ENCODE measurements around the gene CAMTA1. TPM values are rescaled to one million over a fixed set of nuclear protein-coding genes. Genes with fewer than 3 reads are reported as not detected.

The CAMTA1 gene
- total RNA-seq, 1 donor from 2014 or later: 62.9 TPM

GRCh38 chr1:7529917-7530316 is 744.7 kb downstream of the CAMTA1 start:
- DNase-seq (ENCODE audit: extremely low spot score in 2 of 2): no peak
- TF ChIP-seq POLR2AphosphoS5 (IDR thresholded peaks at IDR 0.05; ENCODE audit: insufficient read depth in 1 of 2, low read depth in 1 of 2): no peak
- TF ChIP-seq CTCF (IDR thresholded peaks at IDR 0.05): no peak
- no peak for TF ChIP-seq POLR2A (IDR thresholded peaks at IDR 0.05)
- no peak overlapping the region for H3K4me3 ChIP-seq
- H3K27me3 ChIP-seq: no peaks in the 10 kb centered on the region
- intact Hi-C loops (cut with DNase I): no loop called here
- H3K4me1 ChIP-seq: no peaks in the 10 kb centered on the region
- no peaks in the 10 kb centered on the region for H3K36me3 ChIP-seq
- no peaks in the 10 kb centered on the region for H3K9me3 ChIP-seq
- H3K27ac ChIP-seq: no peak overlapping the region

GRCh38 chr1:7531562-7532340 is 746.5 kb downstream of the CAMTA1 start:
- TF ChIP-seq CTCF (IDR thresholded peaks at IDR 0.05) (no peak), POLR2A (IDR thresholded peaks at IDR 0.05) (no peak), POLR2AphosphoS5 (IDR thresholded peaks at IDR 0.05; ENCODE audit: insufficient read depth in 1 of 2, low read depth in 1 of 2) (no peak)
- Histone ChIP-seq H3K4me3 (no peak overlapping the region), H3K27me3 (no peaks in the 10 kb centered on the region), H3K4me1 (no peaks in the 10 kb centered on the region), H3K36me3 (no peaks in the 10 kb centered on the region), H3K27ac (no peak overlapping the region), H3K9me3 (no peaks in the 10 kb centered on the region)
- intact Hi-C loops (cut with DNase I): no loop called here
- no peak for DNase-seq (ENCODE audit: extremely low spot score in 2 of 2)

GRCh38 chr1:7533006-7533405 is 747.8 kb downstream of the CAMTA1 start:
- H3K27ac ChIP-seq: no peak overlapping the region
- intact Hi-C loops (cut with DNase I): no loop called here
- TF ChIP-seq CTCF (IDR thresholded peaks at IDR 0.05) (no peak), POLR2A (IDR thresholded peaks at IDR 0.05) (no peak), POLR2AphosphoS5 (IDR thresholded peaks at IDR 0.05; ENCODE audit: insufficient read depth in 1 of 2, low read depth in 1 of 2) (no peak)
- H3K4me3 ChIP-seq: no peak overlapping the region
- H3K36me3 ChIP-seq: no peaks in the 10 kb centered on the region
- no peaks in the 10 kb centered on the region for H3K9me3 ChIP-seq
- no peaks in the 10 kb centered on the region for H3K27me3 ChIP-seq
- no peaks in the 10 kb centered on the region for H3K4me1 ChIP-seq
- DNase-seq (ENCODE audit: extremely low spot score in 2 of 2): no peak

- no peaks in the 10 kb centered on the region for H3K9me3 ChIP-seq
- H3K36me3 ChIP-seq: no peaks in the 10 kb centered on the region
- DNase-seq (ENCODE audit: extremely low spot score in 2 of 2): no peak
- H3K4me1 ChIP-seq: no peaks in the 10 kb centered on the region
- intact Hi-C loops (cut with DNase I): no loop called here
- H3K27me3 ChIP-seq: no peaks in the 10 kb centered on the region
- H3K4me3 ChIP-seq: no peak overlapping the region
- TF ChIP-seq POLR2AphosphoS5 (IDR thresholded peaks at IDR 0.05; ENCODE audit: insufficient read depth in 1 of 2, low read depth in 1 of 2) (no peak), POLR2A (IDR thresholded peaks at IDR 0.05) (no peak), CTCF (IDR thresholded peaks at IDR 0.05) (no peak)
- H3K27ac ChIP-seq: no peak overlapping the region
Observed at GRCh38 chr1:7534061-7534825, 749.0 kb downstream of the CAMTA1 start.

- intact Hi-C loops (cut with DNase I): no loop called here
- Histone ChIP-seq H3K27ac (no peak overlapping the region), H3K4me3 (no peak overlapping the region), H3K9me3 (no peaks in the 10 kb centered on the region), H3K27me3 (no peaks in the 10 kb centered on the region), H3K36me3 (no peaks in the 10 kb centered on the region), H3K4me1 (no peaks in the 10 kb centered on the region)
- no peak for DNase-seq (ENCODE audit: extremely low spot score in 2 of 2)
- TF ChIP-seq POLR2AphosphoS5 (IDR thresholded peaks at IDR 0.05; ENCODE audit: insufficient read depth in 1 of 2, low read depth in 1 of 2) (no peak), POLR2A (IDR thresholded peaks at IDR 0.05) (no peak), CTCF (IDR thresholded peaks at IDR 0.05) (no peak)
Observed at GRCh38 chr1:7535016-7535415, 749.8 kb downstream of the CAMTA1 start.
